H9 (cell line): ENCODE results near the gene CYP27B1. TPM values are rescaled to one million over a fixed set of nuclear protein-coding genes. Genes with fewer than 3 reads are reported as not detected.

Experiments used
- DNase-seq: peaks from one replicate; pipeline ENCODE4 v3.0.0-alpha.2; 2017
- H2AFZ ChIP-seq: one replicate; pipeline ENCODE4 v1.6.1; 2013; ENCODE audit warnings: mild to moderate bottlenecking, low read length, control low read depth, moderate library complexity
- H2AK5ac ChIP-seq: 2 replicates; pipeline ENCODE4 v1.6.1; 2013; ENCODE audit warnings: low read length, control low read depth, mixed read lengths; ENCODE audit not compliant: insufficient read length
- H2BK120ac ChIP-seq: one replicate; pipeline ENCODE4 v1.6.1; 2013; ENCODE audit warnings: low read depth, mild to moderate bottlenecking, low read length, control low read depth, inconsistent platforms; ENCODE audit not compliant: poor library complexity, severe bottlenecking
- H2BK12ac ChIP-seq: 2 replicates; pipeline ENCODE4 v1.6.1; 2013; ENCODE audit warnings: low read length, control low read depth, mixed read lengths, low read depth; ENCODE audit not compliant: insufficient read length
- H2BK15ac ChIP-seq: 2 replicates; pipeline ENCODE4 v1.6.1; 2013; ENCODE audit warnings: low read depth, low read length, control low read depth
- H2BK20ac ChIP-seq: one replicate; pipeline ENCODE4 v1.6.1; 2013; ENCODE audit warnings: low read depth, mild to moderate bottlenecking, low read length, control low read depth, inconsistent platforms; ENCODE audit not compliant: poor library complexity, severe bottlenecking
- H2BK5ac ChIP-seq: 2 replicates; pipeline ENCODE4 v1.6.1; 2013; ENCODE audit warnings: low read length, control low read depth, mixed read lengths; ENCODE audit not compliant: insufficient read length
- H3K14ac ChIP-seq: 2 replicates; pipeline ENCODE4 v1.6.1; 2013; ENCODE audit warnings: low read length, control low read depth; ENCODE audit not compliant: insufficient read depth
- H3K18ac ChIP-seq: 2 replicates; pipeline ENCODE4 v1.6.1; 2013; ENCODE audit warnings: low read depth, mild to moderate bottlenecking, mixed read lengths, low read length, control low read depth; ENCODE audit not compliant: insufficient read length
- H3K23ac ChIP-seq: 2 replicates; pipeline ENCODE4 v1.6.1; 2013; ENCODE audit warnings: low read length, control low read depth, mixed read lengths, low read depth; ENCODE audit not compliant: insufficient read length
- H3K23me2 ChIP-seq: 2 replicates; pipeline ENCODE4 v1.6.1; 2013; ENCODE audit warnings: low read depth, mild to moderate bottlenecking, mixed read lengths, low read length, control low read depth; ENCODE audit not compliant: insufficient read length, poor library complexity, severe bottlenecking
- H3K27ac ChIP-seq: 2 replicates; pipeline ENCODE4 v1.5.1; 2013; ENCODE audit warnings: low read length, control low read depth, mixed read lengths, low read depth; ENCODE audit not compliant: insufficient read length
- H3K27me3 ChIP-seq: 2 replicates; pipeline ENCODE4 v1.6.1; 2013; ENCODE audit warnings: low read length, control low read depth, inconsistent platforms; ENCODE audit not compliant: insufficient read depth
- H3K4ac ChIP-seq: 2 replicates; pipeline ENCODE4 v1.6.1; 2013; ENCODE audit warnings: low read depth, mild to moderate bottlenecking, control low read depth, inconsistent platforms, low read length, moderate library complexity
- H3K4me1 ChIP-seq: 2 replicates; pipeline ENCODE4 v1.6.1; 2013; ENCODE audit warnings: low read length, control low read depth, inconsistent platforms; ENCODE audit not compliant: insufficient read depth
- H3K4me2 ChIP-seq: 2 replicates; pipeline ENCODE4 v1.6.1; 2013; ENCODE audit warnings: low read length, control low read depth, mixed read lengths; ENCODE audit not compliant: insufficient read length, insufficient read depth
- H3K56ac ChIP-seq: 2 replicates; pipeline ENCODE4 v1.6.1; 2013; ENCODE audit warnings: low read depth, mild to moderate bottlenecking, mixed read lengths, low read length, control low read depth; ENCODE audit not compliant: insufficient read length
- H3K79me1 ChIP-seq: 2 replicates; pipeline ENCODE4 v1.6.1; 2013; ENCODE audit warnings: low read depth, mild to moderate bottlenecking, moderate library complexity, low read length, control low read depth, inconsistent platforms; ENCODE audit not compliant: insufficient read depth, poor library complexity, severe bottlenecking
- H3K79me2 ChIP-seq: 2 replicates; pipeline ENCODE4 v1.6.1; 2013; ENCODE audit warnings: low read length, control low read depth, inconsistent platforms; ENCODE audit not compliant: insufficient read depth
- H3K9ac ChIP-seq: 2 replicates; pipeline ENCODE4 v1.6.1; 2013; ENCODE audit warnings: low read length, control low read depth, mixed read lengths; ENCODE audit not compliant: insufficient read length; ENCODE audit errors: extremely low read depth
- H3K9me3 ChIP-seq: one replicate; pipeline ENCODE4 v1.6.1; 2013; ENCODE audit warnings: low read depth, low read length, inconsistent platforms; ENCODE audit not compliant: control insufficient read depth
- H3T11ph ChIP-seq: one replicate; pipeline ENCODE4 v1.6.1; 2013; ENCODE audit warnings: mild to moderate bottlenecking, low read length, control low read depth, inconsistent platforms
- H4K20me1 ChIP-seq: one replicate; pipeline ENCODE4 v1.6.1; 2013; ENCODE audit not compliant: control insufficient read depth, insufficient read length, insufficient read depth
- H4K5ac ChIP-seq: 2 replicates; pipeline ENCODE4 v1.6.1; 2013; ENCODE audit warnings: low read depth, mild to moderate bottlenecking, mixed read lengths, low read length, control low read depth; ENCODE audit not compliant: insufficient read length
- H4K8ac ChIP-seq: replicated peaks from 2 replicates; pipeline ENCODE4 v1.6.1; 2013; ENCODE audit warnings: low read length, control low read depth, mixed read lengths, low read depth; ENCODE audit not compliant: insufficient read length
- H4K91ac ChIP-seq: 2 replicates; pipeline ENCODE4 v1.6.1; 2013; ENCODE audit warnings: low read depth, mild to moderate bottlenecking, moderate library complexity, mixed read lengths, low read length, control low read depth; ENCODE audit not compliant: insufficient read length
- H3K27ac Mint-ChIP-seq, 3 experiments: 2 replicates in 2 of 3; 3 replicates in 1 of 3; pipeline ENCODE4 v1.8.0; 2020 to 2021; ENCODE audit warnings: mixed read lengths in 3 of 3, mild to moderate bottlenecking in 1 of 3, moderate library complexity in 1 of 3
- H3K27me3 Mint-ChIP-seq: 2 replicates; pipeline ENCODE4 v1.8.0; 2021; ENCODE audit warnings: low read depth, mild to moderate bottlenecking, moderate library complexity, mixed read lengths
- H3K36me3 Mint-ChIP-seq, 3 experiments: 2 replicates in 2 of 3; 3 replicates in 1 of 3; pipeline ENCODE4 v1.8.0; 2020 to 2021; ENCODE audit warnings: low read depth in 3 of 3, mixed read lengths in 3 of 3; ENCODE audit not compliant: insufficient read depth in 1 of 3
- H3K4me1 Mint-ChIP-seq, 2 experiments: 2 replicates each; pipeline ENCODE4 v1.8.0; 2020; ENCODE audit warnings: mixed read lengths in 2 of 2
- H3K4me3 Mint-ChIP-seq, 2 experiments: 2 replicates in 1 of 2; 3 replicates in 1 of 2; pipeline ENCODE4 v1.8.0; 2020 to 2021; ENCODE audit warnings: mild to moderate bottlenecking in 2 of 2, mixed read lengths in 2 of 2, moderate library complexity in 1 of 2
- H3K9me3 Mint-ChIP-seq, 2 experiments: 2 replicates in 1 of 2; 3 replicates in 1 of 2; pipeline ENCODE4 v1.8.0; 2020; ENCODE audit warnings: mild to moderate bottlenecking in 2 of 2, mixed read lengths in 2 of 2, moderate library complexity in 1 of 2
- CTCF ChIP-seq: fragments of 200-600 bp; sonication (generic); conservative IDR thresholded peaks from 3 replicates; pipeline ENCODE4 v1.8.0; 2021; ENCODE audit warnings: antibody characterized with exemption, mild to moderate bottlenecking
- WGBS: extraction: QIAGEN DNeasy Blood & Tissue Kit; methylation state at CpG from one replicate; pipeline ENCODE4 v1.1.7; 2013; ENCODE audit warnings: missing lambda C conversion rate, low lambda C conversion rate, mixed read lengths; ENCODE audit not compliant: insufficient read length; ENCODE audit errors: extremely low coverage; 5-methylcytosine and 5-hydroxymethylcytosine counted together
- total RNA-seq: library from RNA; stranded (reverse); gene quantifications from 2 replicates; pipeline ENCODE4 v1.2.1, GENCODE V29; 2021

CYP27B1 gene
- total RNA-seq, 1 experiment from 2014 or later = 6.1 TPM

- Histone ChIP-seq H3K18ac (no peak overlapping the region), H2BK120ac (no peak overlapping the region), H3K4me1 (no peaks in the 10 kb centered on the region), H3K4ac (no peak overlapping the region), H3K23me2 (no peaks in the 10 kb centered on the region), H2BK15ac (no peak overlapping the region), H3K4me2 (no peak overlapping the region), H4K20me1 (no peaks in the 10 kb centered on the region), H4K5ac (no peak overlapping the region), H2BK20ac (no peak overlapping the region), H3T11ph (no peak overlapping the region), H3K9ac (no peak overlapping the region), H4K91ac (no peak overlapping the region), H2BK12ac (no peak overlapping the region), H3K79me1 (no peaks in the 10 kb centered on the region), H2AFZ (no peak overlapping the region), H2AK5ac (no peak overlapping the region), H3K27ac (no peak overlapping the region), H3K9me3 (no peaks in the 10 kb centered on the region), H3K14ac (no peak overlapping the region), H3K56ac (no peak overlapping the region), H3K79me2 (no peaks in the 10 kb centered on the region), H2BK5ac (no peak overlapping the region), H3K27me3 (no peaks in the 10 kb centered on the region), H4K8ac (no peak overlapping the region), H3K23ac (no peak overlapping the region)
- WGBS = no CpG with 5 or more reads among the region's 3 CpGs
- Mint-ChIP-seq H3K4me1 (peaks cover 6 to 10% of the 10 kb centered on the region in 2 experiments), H3K27ac (no peak overlapping the region), H3K4me3 (no peak overlapping the region), H3K27me3 (no peaks in the 10 kb centered on the region), H3K36me3 (peaks cover 0 to 12% (median 6%) of the 10 kb centered on the region in 3 experiments; a peak in 6 of 7 replicates), H3K9me3 (no peaks in the 10 kb centered on the region)
- DNase-seq = no peak
- no peak for TF ChIP-seq CTCF
These were observed 49.4 kb upstream of the CYP27B1 start for GRCh38 chr12:57816001-57816854.
